ENCODE results near the gene MACF1. TPM values are rescaled to one million over a fixed set of nuclear protein-coding genes. Genes with fewer than 3 reads are reported as not detected.
A peak's percentile ranks its signal among the peaks of the same experiment; 100 is the strongest.
"Not testable (repeated sequence)": the region's sequence is repeated elsewhere in the genome, so short reads cannot be mapped to it uniquely, and the experiment has no call there.

Gene MACF1
- total RNA-seq, 2 donors from 2014 or later, result 214 to 251 TPM

DNA sequence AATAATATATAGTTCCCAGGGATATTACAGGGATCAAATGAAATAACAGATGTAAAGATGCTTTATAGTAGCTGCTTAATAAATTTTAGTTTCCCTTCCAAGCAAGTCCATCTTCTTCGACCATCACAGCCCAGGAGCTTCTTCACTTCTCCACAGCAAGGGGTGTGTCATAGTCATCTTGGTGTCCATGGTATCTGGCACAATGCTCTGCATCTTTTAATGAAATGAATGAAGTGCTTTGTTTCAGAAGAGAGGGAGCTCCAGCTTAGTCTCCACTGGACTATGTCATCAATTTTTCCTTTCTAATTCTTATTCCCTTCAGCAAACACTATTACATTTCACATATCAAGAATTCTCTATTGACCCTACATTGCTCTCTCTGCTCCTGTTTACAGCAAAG, 4.9 kb upstream of the MACF1 start:
- Mint-ChIP-seq H3K4me3 (no peak overlapping the region), H3K4me1 (peaks cover 6% of the 10 kb centered on the region), H3K27ac (no peak overlapping the region), H3K36me3 (ENCODE audit: low read depth) (peaks cover 6% of the 10 kb centered on the region), H3K27me3 (ENCODE audit: insufficient read depth) (no peaks in the 10 kb centered on the region), H3K9me3 (no peaks in the 10 kb centered on the region)
- Histone ChIP-seq H3K36me3 (ENCODE audit: control insufficient read depth, insufficient read depth, low read length) (no peaks in the 10 kb centered on the region), H3K9ac (ENCODE audit: extremely low read depth, low read length, poor library complexity, severe bottlenecking) (no peak overlapping the region), H3K27me3 (ENCODE audit: control insufficient read depth, insufficient read depth, low read length, poor library complexity, severe bottlenecking) (no peaks in the 10 kb centered on the region), H3K27ac (ENCODE audit: low read depth, low read length) (no peak overlapping the region), H3K9me3 (ENCODE audit: control insufficient read depth, low read length) (no peaks in the 10 kb centered on the region), H3K4me1 (ENCODE audit: control insufficient read depth, insufficient read depth, low read length) (peaks cover 6% of the 10 kb centered on the region), H3K4me3 (ENCODE audit: low read length) (no peak overlapping the region)
- 76% methylated on average over 1 of the region's 1 CpG; no CpG with 5 or more reads in 1 of the 2 experiments for WGBS, 2 experiments (ENCODE audit: insufficient coverage in 1 of 2, insufficient read length in 1 of 2)
- no peak for DNase-seq
- TF ChIP-seq, protein P1, sequence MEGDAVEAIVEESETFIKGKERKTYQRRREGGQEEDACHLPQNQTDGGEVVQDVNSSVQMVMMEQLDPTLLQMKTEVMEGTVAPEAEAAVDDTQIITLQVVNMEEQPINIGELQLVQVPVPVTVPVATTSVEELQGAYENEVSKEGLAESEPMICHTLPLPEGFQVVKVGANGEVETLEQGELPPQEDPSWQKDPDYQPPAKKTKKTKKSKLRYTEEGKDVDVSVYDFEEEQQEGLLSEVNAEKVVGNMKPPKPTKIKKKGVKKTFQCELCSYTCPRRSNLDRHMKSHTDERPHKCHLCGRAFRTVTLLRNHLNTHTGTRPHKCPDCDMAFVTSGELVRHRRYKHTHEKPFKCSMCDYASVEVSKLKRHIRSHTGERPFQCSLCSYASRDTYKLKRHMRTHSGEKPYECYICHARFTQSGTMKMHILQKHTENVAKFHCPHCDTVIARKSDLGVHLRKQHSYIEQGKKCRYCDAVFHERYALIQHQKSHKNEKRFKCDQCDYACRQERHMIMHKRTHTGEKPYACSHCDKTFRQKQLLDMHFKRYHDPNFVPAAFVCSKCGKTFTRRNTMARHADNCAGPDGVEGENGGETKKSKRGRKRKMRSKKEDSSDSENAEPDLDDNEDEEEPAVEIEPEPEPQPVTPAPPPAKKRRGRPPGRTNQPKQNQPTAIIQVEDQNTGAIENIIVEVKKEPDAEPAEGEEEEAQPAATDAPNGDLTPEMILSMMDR (conservative IDR thresholded peaks at IDR 0.05), result no peak

DNA sequence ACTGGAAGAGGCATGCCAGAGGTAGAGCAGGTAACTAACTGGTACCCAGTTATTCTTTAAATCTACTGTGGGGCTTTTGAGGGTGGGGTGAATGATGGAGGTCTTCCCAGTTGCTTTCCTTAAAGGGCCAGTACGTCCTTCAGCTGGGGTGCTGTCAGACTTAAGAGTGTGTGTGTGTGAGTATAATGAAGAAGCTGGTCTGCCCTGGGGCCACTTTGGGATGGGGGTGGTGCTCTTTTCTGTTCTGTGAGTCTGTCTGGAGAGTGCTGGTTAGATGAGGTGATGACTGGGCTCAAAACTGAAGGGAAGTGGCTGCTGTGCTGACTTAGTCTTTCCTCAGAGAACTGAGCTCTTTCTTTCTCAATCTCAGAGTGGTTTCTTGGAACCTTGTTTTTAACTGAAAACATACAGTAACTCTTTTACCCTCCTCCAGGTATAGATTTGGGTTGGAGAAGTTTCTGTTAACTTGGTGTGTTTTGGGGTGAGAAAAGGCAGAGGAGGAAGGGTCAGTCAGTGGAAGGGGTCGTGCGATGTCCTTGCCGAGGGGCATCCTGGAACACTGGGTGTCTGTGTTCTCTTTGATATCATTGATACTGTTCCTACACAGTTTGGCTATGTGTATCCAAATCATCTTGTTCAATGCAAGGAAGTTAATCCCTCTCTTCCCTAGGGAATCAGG, 746 bp downstream of the MACF1 start:
- Histone ChIP-seq H3K9ac (ENCODE audit: extremely low read depth, low read length, poor library complexity, severe bottlenecking) (peak overlapping the region; percentile 2), H3K4me3 (ENCODE audit: low read length) (peak overlapping the region; percentile 41), H3K27me3 (ENCODE audit: control insufficient read depth, insufficient read depth, low read length, poor library complexity, severe bottlenecking) (no peaks in the 10 kb centered on the region), H3K27ac (ENCODE audit: low read depth, low read length) (peak overlapping the region; percentile 83), H3K9me3 (ENCODE audit: control insufficient read depth, low read length) (no peaks in the 10 kb centered on the region), H3K4me1 (ENCODE audit: control insufficient read depth, insufficient read depth, low read length) (peaks cover 14% of the 10 kb centered on the region), H3K36me3 (ENCODE audit: control insufficient read depth, insufficient read depth, low read length) (no peaks in the 10 kb centered on the region)
- no peaks in the 10 kb centered on the region for H3K27me3 Mint-ChIP-seq (ENCODE audit: insufficient read depth)
- TF ChIP-seq, protein P1 (conservative IDR thresholded peaks at IDR 0.05), result no peak
- H3K27ac Mint-ChIP-seq, result peak overlapping the region; percentile 74
- H3K36me3 Mint-ChIP-seq (ENCODE audit: low read depth), result peaks cover 6% of the 10 kb centered on the region
- no peaks in the 10 kb centered on the region for H3K9me3 Mint-ChIP-seq
- 80 to 85% methylated on average over 3 to 4 of the region's 4 CpGs for WGBS, 2 experiments (ENCODE audit: insufficient coverage in 1 of 2, insufficient read length in 1 of 2)
- H3K4me1 Mint-ChIP-seq, result peaks cover 15% of the 10 kb centered on the region
- no peak for DNase-seq
- H3K4me3 Mint-ChIP-seq, result no peak overlapping the region

DNA sequence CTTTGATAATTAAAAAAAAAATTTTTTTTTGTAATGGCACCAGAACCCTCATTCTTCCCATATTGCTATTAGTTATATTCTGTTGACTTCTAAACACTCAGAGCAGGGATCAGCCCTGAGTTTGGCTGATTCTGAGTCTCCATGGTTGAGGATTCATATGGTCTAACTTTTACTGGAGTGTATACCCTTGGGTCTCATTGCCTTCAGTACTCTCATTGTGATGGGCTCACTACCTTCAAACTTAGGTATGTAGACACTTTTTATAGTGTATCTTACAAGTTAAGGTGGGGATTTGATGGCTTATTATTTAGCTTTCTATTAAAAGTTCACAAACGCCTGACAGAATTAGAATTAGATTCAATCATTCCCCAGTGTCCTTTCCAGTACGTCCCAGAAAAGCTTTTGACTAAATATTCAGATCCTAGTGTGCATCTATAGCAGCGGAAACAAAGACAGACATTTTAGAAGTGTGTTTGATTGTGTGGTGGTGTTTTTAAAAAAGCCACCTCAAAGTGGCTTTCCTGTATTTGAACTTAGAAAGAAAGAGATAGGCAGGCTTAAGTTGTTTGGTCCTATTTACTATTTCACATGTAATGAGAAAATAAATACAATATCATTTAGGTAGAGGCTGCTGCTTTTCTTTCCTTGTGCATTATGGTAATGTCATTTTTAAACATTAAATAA, 1.4 kb downstream of the MACF1 start:
- TF ChIP-seq, protein P1 (conservative IDR thresholded peaks at IDR 0.05), result no peak
- H3K4me3 ChIP-seq (ENCODE audit: low read length), result no peak overlapping the region
- H3K36me3 ChIP-seq (ENCODE audit: control insufficient read depth, insufficient read depth, low read length), result no peaks in the 10 kb centered on the region
- Mint-ChIP-seq H3K4me3 (no peak overlapping the region), H3K36me3 (ENCODE audit: low read depth) (peaks cover 4% of the 10 kb centered on the region), H3K9me3 (no peaks in the 10 kb centered on the region), H3K27ac (no peak overlapping the region), H3K27me3 (ENCODE audit: insufficient read depth) (no peaks in the 10 kb centered on the region), H3K4me1 (peaks cover 15% of the 10 kb centered on the region)
- H3K9ac ChIP-seq (ENCODE audit: extremely low read depth, low read length, poor library complexity, severe bottlenecking), result peak overlapping the region; percentile 2
- peaks cover 14% of the 10 kb centered on the region for H3K4me1 ChIP-seq (ENCODE audit: control insufficient read depth, insufficient read depth, low read length)
- DNase-seq, result no peak
- H3K27ac ChIP-seq (ENCODE audit: low read depth, low read length), result no peak overlapping the region
- H3K27me3 ChIP-seq (ENCODE audit: control insufficient read depth, insufficient read depth, low read length, poor library complexity, severe bottlenecking), result no peaks in the 10 kb centered on the region
- H3K9me3 ChIP-seq (ENCODE audit: control insufficient read depth, low read length), result no peaks in the 10 kb centered on the region
- WGBS, 2 experiments (ENCODE audit: insufficient coverage in 1 of 2, insufficient read length in 1 of 2), result 60 to 61% methylated on average over 1 to 3 of the region's 3 CpGs

DNA sequence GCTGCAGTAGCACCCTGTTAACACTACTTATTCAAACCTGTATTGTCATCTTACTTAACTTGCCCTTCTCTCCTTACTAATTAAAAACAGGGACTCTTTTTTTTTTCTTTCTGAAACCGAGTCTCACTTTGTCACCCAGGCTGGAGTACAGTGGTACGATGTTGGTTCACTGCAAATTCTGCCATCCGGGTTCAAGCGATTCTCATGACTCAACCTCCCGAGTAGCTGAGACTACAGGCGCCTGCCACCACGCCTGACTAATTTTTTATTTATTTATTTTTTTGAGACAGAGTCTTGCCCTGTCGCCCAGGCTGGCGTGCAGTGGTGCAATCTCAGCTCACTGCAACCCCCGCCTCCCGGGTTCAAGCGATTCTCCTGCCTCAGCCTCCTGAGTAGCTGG, 3.9 kb downstream of the MACF1 start:
- not testable (repeated sequence) for H3K27me3 ChIP-seq (ENCODE audit: control insufficient read depth, insufficient read depth, low read length, poor library complexity, severe bottlenecking); H3K4me3 Mint-ChIP-seq; H3K27me3 Mint-ChIP-seq (ENCODE audit: insufficient read depth); H3K9ac ChIP-seq (ENCODE audit: extremely low read depth, low read length, poor library complexity, severe bottlenecking); H3K9me3 ChIP-seq (ENCODE audit: control insufficient read depth, low read length); H3K36me3 Mint-ChIP-seq (ENCODE audit: low read depth); H3K36me3 ChIP-seq (ENCODE audit: control insufficient read depth, insufficient read depth, low read length); DNase-seq; H3K27ac ChIP-seq (ENCODE audit: low read depth, low read length); H3K27ac Mint-ChIP-seq; H3K9me3 Mint-ChIP-seq; H3K4me3 ChIP-seq (ENCODE audit: low read length)
- peaks cover 19% of the 10 kb centered on the region for H3K4me1 Mint-ChIP-seq
- H3K4me1 ChIP-seq (ENCODE audit: control insufficient read depth, insufficient read depth, low read length), result peaks cover 14% of the 10 kb centered on the region
- WGBS, 2 experiments (ENCODE audit: insufficient coverage in 1 of 2, insufficient read length in 1 of 2), result 90 to 96% methylated on average over 4 to 12 of the region's 12 CpGs
